Keratinocyte (primary cell): ENCODE data around the gene LRRC42. TPM values are rescaled to one million over a fixed set of nuclear protein-coding genes. Genes with fewer than 3 reads are reported as not detected.

Experiments used
- DNase-seq: peaks from one replicate; pipeline ENCODE4 v3.0.0-alpha.2; 2011; ENCODE audit warnings: low read depth, missing footprints, low spot score
- FAIRE-seq: peaks from 2 replicates; lab custom pipeline; 2011; peaks lifted over from hg19 to GRCh38; lab: Jason Lieb, UNC
- H2AFZ ChIP-seq: 2 replicates; pipeline ENCODE4 v1.6.0; 2012; ENCODE audit warnings: low read length, control low read depth, inconsistent platforms; ENCODE audit not compliant: control insufficient read depth
- H3K27ac ChIP-seq: 2 replicates; pipeline ENCODE4 v1.5.1; 2011; ENCODE audit warnings: low read length; ENCODE audit not compliant: control insufficient read depth, insufficient read depth
- H3K27me3 ChIP-seq: 3 replicates; pipeline ENCODE4 v1.6.0; 2011; ENCODE audit warnings: low read length; ENCODE audit not compliant: control insufficient read depth, insufficient read depth; ENCODE audit errors: extremely low read depth
- H3K36me3 ChIP-seq, 2 experiments: 2 replicates in 1 of 2; 3 replicates in 1 of 2; pipeline ENCODE4 v1.5.1; 2011; ENCODE audit warnings: low read length in 2 of 2, mild to moderate bottlenecking in 1 of 2; ENCODE audit not compliant: control insufficient read depth in 2 of 2, insufficient read depth in 2 of 2; ENCODE audit errors: extremely low read depth in 1 of 2
- H3K4me1 ChIP-seq: 3 replicates; pipeline ENCODE4 v1.5.1; 2011; ENCODE audit warnings: low read length; ENCODE audit not compliant: control insufficient read depth, insufficient read depth; ENCODE audit errors: extremely low read depth
- H3K4me2 ChIP-seq: 3 replicates; pipeline ENCODE4 v1.6.0; 2011; ENCODE audit warnings: low read depth, low read length; ENCODE audit not compliant: control insufficient read depth, insufficient read depth; ENCODE audit errors: extremely low read depth
- H3K4me3 ChIP-seq, 3 experiments: fragments of 200-600 bp in 1 of 3; sonication (generic) in 1 of 3; 2 replicates in 2 of 3; 3 replicates in 1 of 3; pipeline ENCODE4 v1.5.1; 2011 to 2016; ENCODE audit warnings: low read length in 3 of 3, mild to moderate bottlenecking in 3 of 3, control low read depth in 2 of 3, inconsistent platforms in 1 of 3, low read depth in 1 of 3, mixed read lengths in 1 of 3, mixed run types in 1 of 3, moderate library complexity in 1 of 3; ENCODE audit not compliant: control insufficient read depth in 2 of 3, insufficient read depth in 2 of 3; ENCODE audit errors: extremely low read depth in 1 of 3
- H3K79me2 ChIP-seq: 2 replicates; pipeline ENCODE4 v1.6.0; 2012; ENCODE audit warnings: low read length; ENCODE audit not compliant: control insufficient read depth, insufficient read depth
- H3K9ac ChIP-seq: 3 replicates; pipeline ENCODE4 v1.6.0; 2011; ENCODE audit warnings: low read length; ENCODE audit not compliant: control insufficient read depth, insufficient read depth; ENCODE audit errors: extremely low read depth
- H3K9me1 ChIP-seq: 3 replicates; pipeline ENCODE4 v1.6.0; 2011; ENCODE audit warnings: low read length; ENCODE audit not compliant: control insufficient read depth, insufficient read depth; ENCODE audit errors: extremely low read depth
- H3K9me3 ChIP-seq: 2 replicates; pipeline ENCODE4 v1.5.1; 2012; ENCODE audit warnings: low read depth, low read length; ENCODE audit not compliant: control insufficient read depth
- H4K20me1 ChIP-seq: 3 replicates; pipeline ENCODE4 v1.6.0; 2011; ENCODE audit warnings: low read length; ENCODE audit not compliant: control insufficient read depth, insufficient read depth; ENCODE audit errors: extremely low read depth
- CTCF ChIP-seq, 3 experiments: IDR thresholded peaks in 1 of 3; conservative IDR thresholded peaks in 1 of 3; optimal IDR thresholded peaks in 1 of 3; 2 replicates in 2 of 3; 3 replicates in 1 of 3; pipeline versions ENCODE3 to v1.5.1; 2011; ENCODE audit warnings: low read length in 3 of 3, mild to moderate bottlenecking in 3 of 3, moderate library complexity in 2 of 3, control low read depth in 1 of 3, inconsistent platforms in 1 of 3; ENCODE audit not compliant: insufficient read depth in 2 of 3; ENCODE audit errors: extremely low read depth in 1 of 3
- EZH2 ChIP-seq: IDR thresholded peaks from one replicate; pipeline ENCODE4 v1.6.1; 2012; ENCODE audit warnings: inconsistent platforms, mild to moderate bottlenecking, low read length, moderate library complexity
- dilution Hi-C: fragments of 300-500 bp; cut with MboI; formaldehyde crosslinking; loops from one replicate; pipeline ENCODE4 v1.7.0; 2020; ENCODE audit warnings: low sequenced_read_pairs; ENCODE audit not compliant: extremely low pct_ligation_motif_present
- polyA plus RNA-seq, 5 experiments: library from polyadenylated mRNA; depleted of rRNA in 3 of 5; stranded (reverse) in 3 of 5; stranded (forward) in 1 of 5; unstranded in 1 of 5; fragments of >200 nt; gene quantifications; 1 replicate in 1 of 5; 2 replicates in 3 of 5; 3 replicates in 1 of 5; pipeline versions ENCODE4 v1.2.1 to v1.2.3, GENCODE V29; 2011 to 2012; ENCODE audit warnings: missing spikeins in 2 of 5, low read depth in 1 of 5, low replicate concordance in 1 of 5

Gene LRRC42
- polyA plus RNA-seq, 1 donor (not counting 4 experiments of a cell fraction or from before 2014, with no cell fraction given): 61.8 TPM

GRCh38 chr1:53948291-53948690 lies 2.1 kb downstream of the LRRC42 start:
- Histone ChIP-seq H3K9ac (no peak overlapping the region), H3K9me3 (no peaks in the 10 kb centered on the region), H3K27me3 (no peaks in the 10 kb centered on the region), H3K4me2 (peak overlapping the region; percentile 8), H3K4me3 (peak overlapping the region in 1 of 3 experiments; percentile 71), H3K9me1 (no peaks in the 10 kb centered on the region), H2AFZ (no peak overlapping the region), H3K4me1 (peaks cover 19% of the 10 kb centered on the region), H3K27ac (no peak overlapping the region), H3K36me3 (peaks cover 9 to 31% of the 10 kb centered on the region in 2 experiments), H3K79me2 (peaks cover 71% of the 10 kb centered on the region), H4K20me1 (no peaks in the 10 kb centered on the region)
- no peak for DNase-seq
- dilution Hi-C loops: no loop called here
- FAIRE-seq: no peak
- no peak for TF ChIP-seq EZH2
- TF ChIP-seq CTCF (optimal IDR thresholded peaks at IDR 0.05 in 1 of 3, IDR thresholded peaks at IDR 0.05 in 1 of 3, conservative IDR thresholded peaks at IDR 0.05 in 1 of 3; ENCODE audit: extremely low read depth in 1 of 3, insufficient read depth in 2 of 3, low read length in 3 of 3): no peak

GRCh38 chr1:53949023-53949990 lies 3.2 kb downstream of the LRRC42 start:
- no peak overlapping the region for H2AFZ ChIP-seq
- H3K9me3 ChIP-seq: no peaks in the 10 kb centered on the region
- H3K4me3 ChIP-seq: no peak overlapping the region
- H3K9ac ChIP-seq: no peak overlapping the region
- no peaks in the 10 kb centered on the region for H3K27me3 ChIP-seq
- no peak overlapping the region for H3K27ac ChIP-seq
- peaks cover 70% of the 10 kb centered on the region for H3K79me2 ChIP-seq
- no peaks in the 10 kb centered on the region for H4K20me1 ChIP-seq
- TF ChIP-seq EZH2 (no peak), CTCF (optimal IDR thresholded peaks at IDR 0.05 in 1 of 3, IDR thresholded peaks at IDR 0.05 in 1 of 3, conservative IDR thresholded peaks at IDR 0.05 in 1 of 3; ENCODE audit: extremely low read depth in 1 of 3, insufficient read depth in 2 of 3, low read length in 3 of 3) (peak; percentile 51 to 59 (median 54))
- dilution Hi-C loops: no loop called here
- no peaks in the 10 kb centered on the region for H3K9me1 ChIP-seq
- DNase-seq (no peak), FAIRE-seq (no peak)
- no peak overlapping the region for H3K4me2 ChIP-seq
- H3K36me3 ChIP-seq: peaks cover 9 to 37% of the 10 kb centered on the region in 2 experiments
- peaks cover 19% of the 10 kb centered on the region for H3K4me1 ChIP-seq
